Stimulated activated naive CD8-positive, alpha-beta T cell treated with anti-CD3 and anti-CD28 coated beads, Interleukin-15, Interleukin-2, amounts not matched to agents 100 ng/mL and 50 ng/mL, for 24 hours (primary cell): ENCODE measurements around the gene MMP10.

Experiments
- H3K27ac Mint-ChIP-seq: one replicate; pipeline ENCODE4 v1.8.0; 2021; ENCODE audit warnings: mild to moderate bottlenecking, mixed read lengths
- H3K27me3 Mint-ChIP-seq: one replicate; pipeline ENCODE4 v1.8.0; 2021; ENCODE audit warnings: mixed read lengths
- H3K36me3 Mint-ChIP-seq: one replicate; pipeline ENCODE4 v1.8.0; 2021; ENCODE audit warnings: low read depth, mixed read lengths
- H3K4me1 Mint-ChIP-seq: one replicate; pipeline ENCODE4 v1.8.0; 2021; ENCODE audit warnings: low read depth, mixed read lengths
- H3K4me3 Mint-ChIP-seq: one replicate; pipeline ENCODE4 v1.8.0; 2021; ENCODE audit warnings: mild to moderate bottlenecking, mixed read lengths
- H3K9me3 Mint-ChIP-seq: one replicate; pipeline ENCODE4 v1.8.0; 2021; ENCODE audit warnings: mixed read lengths

The MMP10 gene

DNA sequence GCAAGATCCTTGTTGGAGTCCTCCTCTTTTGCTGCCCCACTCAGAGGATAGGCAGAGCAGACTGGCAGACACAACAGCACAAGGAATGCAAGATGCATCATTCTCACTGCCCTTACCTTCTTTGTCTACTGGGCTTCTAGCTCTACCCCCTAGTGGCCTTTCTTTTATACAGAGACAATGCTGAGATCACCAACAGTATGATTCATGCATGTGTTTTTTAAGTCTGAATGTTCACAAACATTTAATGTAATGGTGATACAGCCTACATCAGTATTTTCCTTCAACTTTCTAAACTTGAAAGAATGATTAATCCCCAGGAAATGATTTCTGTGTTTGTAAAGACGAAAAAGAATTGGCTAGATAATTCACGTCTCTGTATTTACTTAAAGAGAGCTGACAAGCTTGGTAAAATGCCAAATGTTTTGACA is at the start of gene MMP10:
TSS of gene MMP10 (minus strand) at position 138 of the 428 bp plus-strand sequence. CDS start at position 101, 37 bp downstream.
- no peak within 1 kb of the TSS for H3K4me3 Mint-ChIP-seq
- H3K27ac Mint-ChIP-seq: no peak within 1 kb of the TSS
- no peaks in the 10 kb centered on the region for H3K36me3 Mint-ChIP-seq
- H3K4me1 Mint-ChIP-seq: no peaks in the 10 kb centered on the region
- no peaks in the 10 kb centered on the region for H3K9me3 Mint-ChIP-seq
- peaks cover 19% of the 10 kb centered on the region for H3K27me3 Mint-ChIP-seq

- Mint-ChIP-seq H3K4me3 (no peak overlapping the region), H3K27me3 (peaks cover 38% of the 10 kb centered on the region), H3K4me1 (no peaks in the 10 kb centered on the region), H3K27ac (no peak overlapping the region), H3K9me3 (no peaks in the 10 kb centered on the region), H3K36me3 (no peaks in the 10 kb centered on the region)
These were observed 49.0 kb upstream of the MMP10 start for GRCh38 chr11:102829316-102830000.

DNA sequence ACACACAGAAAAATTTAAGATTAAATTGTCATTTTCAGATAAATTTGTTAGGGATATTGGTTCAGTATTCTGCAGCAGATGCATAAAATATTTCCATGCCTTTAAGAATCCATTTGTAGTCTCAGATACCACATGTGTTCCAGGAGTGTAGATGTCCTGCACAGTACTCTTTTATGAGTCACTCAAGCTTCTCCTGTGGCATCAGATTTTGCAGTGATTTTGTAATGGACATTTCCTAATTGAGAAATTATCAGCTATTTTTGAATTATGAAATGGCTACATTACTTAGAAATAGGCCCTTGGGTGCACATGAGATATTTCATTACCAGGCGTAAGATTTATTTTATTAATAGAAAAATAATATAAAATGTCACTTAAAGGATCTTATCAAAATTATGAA is 44.1 kb upstream of the MMP10 start:
- Mint-ChIP-seq H3K27me3 (peaks cover 12% of the 10 kb centered on the region), H3K4me3 (no peak overlapping the region), H3K4me1 (no peaks in the 10 kb centered on the region), H3K36me3 (no peaks in the 10 kb centered on the region), H3K27ac (no peak overlapping the region), H3K9me3 (no peaks in the 10 kb centered on the region)

GRCh38 chr11:102819491-102819890 is 39.1 kb upstream of the MMP10 start:
- no peak overlapping the region for H3K4me3 Mint-ChIP-seq
- no peaks in the 10 kb centered on the region for H3K4me1 Mint-ChIP-seq

DNA sequence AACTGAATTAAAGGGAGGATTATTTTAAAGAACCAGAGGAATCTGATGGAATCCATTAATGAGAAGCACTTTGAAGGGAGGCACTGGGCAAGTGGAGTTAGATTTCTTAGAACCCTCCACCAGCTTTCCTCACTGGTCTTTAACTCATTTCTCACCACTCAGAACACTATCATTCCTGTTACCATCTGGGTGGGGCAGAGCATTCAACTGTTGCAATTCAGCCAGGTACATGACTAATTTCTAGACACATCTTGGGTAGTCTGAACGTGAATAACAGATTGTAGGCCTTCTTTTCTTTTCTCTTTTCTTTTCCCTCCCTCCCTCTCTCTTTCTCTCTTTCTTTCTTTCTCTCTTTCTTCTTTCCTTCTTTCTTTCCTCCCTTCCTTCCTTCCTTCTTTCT is 33.1 kb upstream of the MMP10 start:
- Mint-ChIP-seq H3K4me3 (no peak overlapping the region), H3K36me3 (no peaks in the 10 kb centered on the region), H3K27me3 (no peaks in the 10 kb centered on the region), H3K4me1 (no peaks in the 10 kb centered on the region), H3K9me3 (peaks cover 15% of the 10 kb centered on the region), H3K27ac (no peak overlapping the region)

More at GRCh38 chr11:102819491-102819890, 39.1 kb upstream of the MMP10 start:
- H3K27ac Mint-ChIP-seq: no peak overlapping the region
- H3K36me3 Mint-ChIP-seq: no peaks in the 10 kb centered on the region
- H3K27me3 Mint-ChIP-seq: no peaks in the 10 kb centered on the region
- H3K9me3 Mint-ChIP-seq: peaks cover 15% of the 10 kb centered on the region

DNA sequence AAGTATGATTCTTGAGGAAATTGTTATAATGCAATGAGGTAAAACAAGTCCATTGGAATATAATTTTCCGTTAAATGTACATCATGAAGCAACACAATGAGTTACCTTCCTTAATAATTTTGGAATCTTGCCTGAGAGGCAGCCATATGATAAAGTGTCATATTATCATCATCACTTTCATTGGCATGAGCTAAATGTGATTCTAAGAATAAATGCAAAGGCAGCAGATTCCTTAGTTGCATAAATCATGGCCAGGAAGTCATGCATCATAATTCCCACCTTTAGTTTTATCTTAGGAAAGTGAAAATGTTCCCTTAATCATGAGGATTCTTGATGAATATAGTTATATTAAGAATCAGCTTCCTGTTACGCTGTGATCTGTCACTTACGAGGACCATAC is 31.8 kb upstream of the MMP10 start:
- Mint-ChIP-seq H3K36me3 (no peaks in the 10 kb centered on the region), H3K4me3 (no peak overlapping the region), H3K9me3 (peaks cover 11% of the 10 kb centered on the region), H3K27me3 (peaks cover 3% of the 10 kb centered on the region), H3K27ac (no peak overlapping the region), H3K4me1 (no peaks in the 10 kb centered on the region)

GRCh38 chr11:102810950-102811660 is 30.7 kb upstream of the MMP10 start:
- Mint-ChIP-seq H3K9me3 (peaks cover 11% of the 10 kb centered on the region), H3K27ac (no peak overlapping the region), H3K27me3 (peaks cover 3% of the 10 kb centered on the region), H3K36me3 (no peaks in the 10 kb centered on the region), H3K4me1 (no peaks in the 10 kb centered on the region), H3K4me3 (no peak overlapping the region)

- Mint-ChIP-seq H3K36me3 (no peaks in the 10 kb centered on the region), H3K9me3 (peaks cover 5% of the 10 kb centered on the region), H3K4me1 (no peaks in the 10 kb centered on the region), H3K27me3 (peaks cover 9% of the 10 kb centered on the region), H3K4me3 (no peak overlapping the region), H3K27ac (no peak overlapping the region)
These were observed 29.5 kb upstream of the MMP10 start for GRCh38 chr11:102809971-102810370.

DNA sequence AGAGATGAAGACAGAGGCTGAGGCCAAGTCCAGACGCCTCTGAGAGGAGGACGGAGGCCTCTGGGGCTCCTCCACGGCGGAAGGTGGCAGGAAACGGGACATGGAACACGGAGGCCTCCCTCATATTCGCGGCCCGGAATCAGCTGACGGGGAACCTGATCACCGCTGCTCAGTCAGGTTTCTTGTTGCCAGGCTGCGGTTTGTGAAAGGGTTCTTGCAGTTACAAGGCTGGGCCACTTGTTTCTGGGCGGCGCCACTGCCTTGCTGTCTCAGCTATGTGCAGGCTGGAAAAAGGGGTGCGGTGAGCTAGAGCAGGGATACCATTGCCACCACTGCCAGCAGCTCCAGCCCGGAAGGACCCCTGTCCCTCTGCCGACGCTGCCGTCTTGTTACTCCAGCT is 27.5 kb upstream of the MMP10 start:
- Mint-ChIP-seq H3K36me3 (no peaks in the 10 kb centered on the region), H3K4me3 (no peak overlapping the region), H3K4me1 (no peaks in the 10 kb centered on the region), H3K27ac (no peak overlapping the region), H3K9me3 (no peaks in the 10 kb centered on the region), H3K27me3 (peaks cover 17% of the 10 kb centered on the region)

GRCh38 chr11:102806296-102806695 is 25.9 kb upstream of the MMP10 start:
- no peaks in the 10 kb centered on the region for H3K4me1 Mint-ChIP-seq
- H3K27me3 Mint-ChIP-seq: peaks cover 17% of the 10 kb centered on the region
- no peaks in the 10 kb centered on the region for H3K9me3 Mint-ChIP-seq
- no peak overlapping the region for H3K4me3 Mint-ChIP-seq
- no peaks in the 10 kb centered on the region for H3K36me3 Mint-ChIP-seq
- H3K27ac Mint-ChIP-seq: no peak overlapping the region

DNA sequence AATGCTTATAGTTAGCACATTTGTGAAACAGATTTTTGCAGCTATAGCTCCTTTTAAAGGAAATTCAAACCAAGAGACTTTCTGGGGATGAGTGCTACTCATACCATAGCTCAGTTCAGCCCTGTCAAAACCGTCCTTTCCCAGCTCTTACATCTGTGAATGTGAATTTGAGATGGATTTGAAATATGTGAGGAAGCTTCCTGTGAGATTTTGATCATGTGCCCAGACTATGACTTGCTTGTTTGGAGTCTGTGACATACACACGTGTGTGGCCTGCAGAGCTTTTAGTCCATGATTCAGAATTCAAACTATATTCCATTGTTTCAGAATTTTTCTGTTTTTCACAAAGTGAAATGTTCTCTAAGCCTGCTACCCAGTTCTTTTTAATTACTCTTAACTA is 21.9 kb upstream of the MMP10 start:
- no peaks in the 10 kb centered on the region for H3K4me1 Mint-ChIP-seq
- H3K9me3 Mint-ChIP-seq: no peaks in the 10 kb centered on the region
- no peak overlapping the region for H3K27ac Mint-ChIP-seq

GRCh38 chr11:102800767-102801166 is 20.3 kb upstream of the MMP10 start:
- no peaks in the 10 kb centered on the region for H3K4me1 Mint-ChIP-seq
- H3K27ac Mint-ChIP-seq: no peak overlapping the region
- H3K9me3 Mint-ChIP-seq: no peaks in the 10 kb centered on the region
- peaks cover 16% of the 10 kb centered on the region for H3K27me3 Mint-ChIP-seq
- H3K36me3 Mint-ChIP-seq: no peaks in the 10 kb centered on the region
- H3K4me3 Mint-ChIP-seq: no peak overlapping the region

More for the DNA sequence above, 21.9 kb upstream of the MMP10 start:
- H3K4me3 Mint-ChIP-seq: no peak overlapping the region
- peaks cover 20% of the 10 kb centered on the region for H3K27me3 Mint-ChIP-seq
- H3K36me3 Mint-ChIP-seq: no peaks in the 10 kb centered on the region

DNA sequence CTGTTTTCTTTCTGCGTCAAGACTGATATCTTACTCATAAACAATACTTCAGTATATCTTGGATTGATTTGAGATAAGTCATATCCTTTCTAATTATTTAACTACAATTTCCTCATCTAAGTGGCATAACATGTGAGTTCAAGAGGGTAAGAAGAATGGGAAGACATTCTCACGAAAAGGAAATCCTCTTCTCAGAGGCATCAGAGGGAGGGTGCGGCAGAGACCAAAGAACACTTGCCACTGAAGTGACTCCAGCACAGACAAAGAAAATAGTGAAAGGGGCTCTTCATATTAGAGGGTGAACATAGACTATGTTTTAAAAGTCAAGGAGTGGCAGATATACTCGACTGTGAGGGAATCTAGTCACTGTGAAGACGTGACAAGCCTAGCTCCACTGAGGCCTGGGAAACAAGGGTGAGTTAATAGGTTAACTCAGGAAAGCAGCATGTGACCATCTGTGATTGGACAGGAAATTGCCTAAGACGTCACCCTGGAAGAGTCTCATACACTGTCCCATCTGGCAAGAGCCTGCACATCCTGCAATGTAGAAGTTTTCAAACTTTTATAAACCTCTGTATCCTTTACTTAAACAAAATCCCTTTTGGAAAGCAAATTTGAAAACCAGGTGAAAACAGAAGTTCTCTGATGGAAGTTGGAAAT is 19.4 kb upstream of the MMP10 start:
- Mint-ChIP-seq H3K27ac (no peak overlapping the region), H3K4me1 (no peaks in the 10 kb centered on the region), H3K4me3 (no peak overlapping the region), H3K36me3 (no peaks in the 10 kb centered on the region), H3K27me3 (peaks cover 12% of the 10 kb centered on the region), H3K9me3 (no peaks in the 10 kb centered on the region)

GRCh38 chr11:102798012-102798746 is 17.8 kb upstream of the MMP10 start, which contains the start of gene MMP1:
MMP1 (minus strand) TSS chr11:102798160; CDS start chr11:102798092, 68 bp downstream.
- H3K27me3 Mint-ChIP-seq: peaks cover 4% of the 10 kb centered on the region
- H3K4me1 Mint-ChIP-seq: peaks cover 4% of the 10 kb centered on the region
- H3K27ac Mint-ChIP-seq: no peak within 1 kb of the TSS
- H3K4me3 Mint-ChIP-seq: no peak within 1 kb of the TSS
- no peaks in the 10 kb centered on the region for H3K9me3 Mint-ChIP-seq
- no peaks in the 10 kb centered on the region for H3K36me3 Mint-ChIP-seq

- Mint-ChIP-seq H3K27ac (no peak overlapping the region), H3K4me3 (no peak overlapping the region), H3K36me3 (no peaks in the 10 kb centered on the region), H3K27me3 (peaks cover 8% of the 10 kb centered on the region), H3K9me3 (no peaks in the 10 kb centered on the region), H3K4me1 (peaks cover 4% of the 10 kb centered on the region)
These were observed 14.0 kb upstream of the MMP10 start for GRCh38 chr11:102794382-102794781.
